Measurements from ENCODE around the gene KATNAL2. TPM values are rescaled to one million over a fixed set of nuclear protein-coding genes. Genes with fewer than 3 reads are reported as not detected.
A peak's percentile ranks its signal among the peaks of the same experiment; 100 is the strongest.

KATNAL2 gene
- total RNA-seq, 3 donors from 2014 or later = 3.1 to 7.0 (median 5.7) TPM

- Histone ChIP-seq H3K36me3 (ENCODE audit: low read depth) (no peaks in the 10 kb centered on the region), H3K4me1 (ENCODE audit: low read depth) (no peaks in the 10 kb centered on the region), H3K9me3 (no peaks in the 10 kb centered on the region), H3K4me3 (no peak overlapping the region)
- intact Hi-C loops (cut with DNase I, micrococcal nuclease) = no loop called here
- DNase-seq (no peak), ATAC-seq (no peak)
- TF ChIP-seq, protein P1, sequence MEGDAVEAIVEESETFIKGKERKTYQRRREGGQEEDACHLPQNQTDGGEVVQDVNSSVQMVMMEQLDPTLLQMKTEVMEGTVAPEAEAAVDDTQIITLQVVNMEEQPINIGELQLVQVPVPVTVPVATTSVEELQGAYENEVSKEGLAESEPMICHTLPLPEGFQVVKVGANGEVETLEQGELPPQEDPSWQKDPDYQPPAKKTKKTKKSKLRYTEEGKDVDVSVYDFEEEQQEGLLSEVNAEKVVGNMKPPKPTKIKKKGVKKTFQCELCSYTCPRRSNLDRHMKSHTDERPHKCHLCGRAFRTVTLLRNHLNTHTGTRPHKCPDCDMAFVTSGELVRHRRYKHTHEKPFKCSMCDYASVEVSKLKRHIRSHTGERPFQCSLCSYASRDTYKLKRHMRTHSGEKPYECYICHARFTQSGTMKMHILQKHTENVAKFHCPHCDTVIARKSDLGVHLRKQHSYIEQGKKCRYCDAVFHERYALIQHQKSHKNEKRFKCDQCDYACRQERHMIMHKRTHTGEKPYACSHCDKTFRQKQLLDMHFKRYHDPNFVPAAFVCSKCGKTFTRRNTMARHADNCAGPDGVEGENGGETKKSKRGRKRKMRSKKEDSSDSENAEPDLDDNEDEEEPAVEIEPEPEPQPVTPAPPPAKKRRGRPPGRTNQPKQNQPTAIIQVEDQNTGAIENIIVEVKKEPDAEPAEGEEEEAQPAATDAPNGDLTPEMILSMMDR (IDR thresholded peaks at IDR 0.05) = no peak
Measured at GRCh38 chr18:47095810-47096209, 178.4 kb downstream of the KATNAL2 start.

DNA sequence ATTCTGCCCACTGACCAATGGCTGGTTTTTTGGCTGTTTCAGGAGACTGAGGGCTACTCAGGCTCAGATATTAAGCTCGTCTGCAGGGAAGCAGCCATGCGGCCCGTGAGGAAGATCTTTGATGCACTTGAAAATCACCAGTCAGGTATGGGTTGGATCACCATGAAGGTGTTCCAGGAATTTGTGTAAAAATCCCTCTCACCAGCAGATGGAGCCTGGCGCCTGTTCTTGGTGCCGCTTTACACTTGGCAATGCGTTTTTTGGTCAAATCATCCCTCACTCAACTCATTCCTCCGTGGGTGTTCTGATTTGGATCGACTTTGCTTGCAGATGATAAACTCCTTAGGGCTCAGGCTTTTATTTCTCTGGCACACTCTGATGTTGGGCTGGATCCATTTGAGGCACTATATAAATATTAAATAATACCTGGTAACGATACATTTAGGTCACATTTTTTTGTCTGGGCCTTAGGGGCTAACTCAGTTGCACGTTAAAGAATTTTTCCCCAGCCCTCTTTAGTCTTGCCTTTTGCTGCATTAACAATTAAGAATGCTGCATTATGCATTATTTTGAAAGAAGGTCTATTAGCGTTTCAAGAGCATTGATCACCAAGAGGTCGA, 182.9 kb downstream of the KATNAL2 start:
- ATAC-seq (peak; percentile 63), DNase-seq (peak in 2 of 3 donors; percentile 49 to 75)
- H3K9me3 ChIP-seq = no peaks in the 10 kb centered on the region
- intact Hi-C loops (cut with DNase I, micrococcal nuclease) = loop anchor here in 1 of 2 donors (10.0 kb wide), 1 partner anchor 94 kb away; no protein-coding TSS in a partner anchor
- no peaks in the 10 kb centered on the region for H3K4me1 ChIP-seq (ENCODE audit: low read depth)
- no peak overlapping the region for H3K4me3 ChIP-seq
- no peaks in the 10 kb centered on the region for H3K36me3 ChIP-seq (ENCODE audit: low read depth)
- TF ChIP-seq, protein P1 (IDR thresholded peaks at IDR 0.05) = peak; percentile 33

- no peak for ATAC-seq
- DNase-seq = no peak
- TF ChIP-seq, protein P1 (IDR thresholded peaks at IDR 0.05) = no peak
- intact Hi-C loops (cut with DNase I, micrococcal nuclease) = loop anchor here in 1 of 2 donors (10.0 kb wide), 1 partner anchor 86 kb away; no protein-coding TSS in a partner anchor
- no peaks in the 10 kb centered on the region for H3K9me3 ChIP-seq
- no peak overlapping the region for H3K4me3 ChIP-seq
- H3K4me1 ChIP-seq (ENCODE audit: low read depth) = no peaks in the 10 kb centered on the region
- no peaks in the 10 kb centered on the region for H3K36me3 ChIP-seq (ENCODE audit: low read depth)
Measured at GRCh38 chr18:47108373-47108772, 191.0 kb downstream of the KATNAL2 start.

GRCh38 chr18:47108998-47109405, 191.6 kb downstream of the KATNAL2 start:
- intact Hi-C loops (cut with DNase I, micrococcal nuclease) = loop anchor here in 1 of 2 donors (10.0 kb wide), 1 partner anchor 86 kb away; no protein-coding TSS in a partner anchor
- DNase-seq (no peak), ATAC-seq (no peak)
- no peaks in the 10 kb centered on the region for H3K36me3 ChIP-seq (ENCODE audit: low read depth)
- TF ChIP-seq, protein P1 (IDR thresholded peaks at IDR 0.05) = no peak
- H3K4me3 ChIP-seq = no peak overlapping the region
- H3K4me1 ChIP-seq (ENCODE audit: low read depth) = no peaks in the 10 kb centered on the region
- H3K9me3 ChIP-seq = no peaks in the 10 kb centered on the region

- TF ChIP-seq, protein P1 (IDR thresholded peaks at IDR 0.05) = no peak
- H3K4me3 ChIP-seq = no peak overlapping the region
- no peaks in the 10 kb centered on the region for H3K36me3 ChIP-seq (ENCODE audit: low read depth)
- intact Hi-C loops (cut with DNase I, micrococcal nuclease) = loop anchor here in 1 of 2 donors (10.0 kb wide), 1 partner anchor 85 kb away; no protein-coding TSS in a partner anchor
- DNase-seq (no peak), ATAC-seq (no peak)
- H3K4me1 ChIP-seq (ENCODE audit: low read depth) = no peaks in the 10 kb centered on the region
- no peaks in the 10 kb centered on the region for H3K9me3 ChIP-seq
Measured at GRCh38 chr18:47109720-47110119, 192.3 kb downstream of the KATNAL2 start.

Data from mucosa of descending colon (tissue), 3 donors.